Lower leg skin (tissue), 4 donors: ENCODE measurements around the gene DLX2. TPM values are rescaled to one million over a fixed set of nuclear protein-coding genes. Genes with fewer than 3 reads are reported as not detected.
"Not testable (repeated sequence)": the region's sequence is repeated elsewhere in the genome, so short reads cannot be mapped to it uniquely, and the experiment has no call there.

Experiments
- DNase-seq, 2 donors: peaks; one replicate each; pipeline ENCODE4 v3.0.0-alpha.2; 2019; ENCODE audit warnings: low spot score in 2 of 2
- H3K4me3 ChIP-seq: fragments of 200-600 bp; sonication (generic); 2 replicates; pipeline ENCODE4 v1.5.1; 2017; ENCODE audit warnings: mild to moderate bottlenecking, low read depth; ENCODE audit not compliant: poor library complexity, severe bottlenecking
- CTCF ChIP-seq, 3 donors: fragments of 450-650 bp; IDR thresholded peaks; one replicate each; pipeline ENCODE4 v1.5.1; 2016; ENCODE audit warnings: antibody characterized with exemption in 3 of 3, mild to moderate bottlenecking in 3 of 3, moderate library complexity in 2 of 3
- POLR2A ChIP-seq, 2 donors: fragments of 450-650 bp; IDR thresholded peaks; one replicate each; pipeline ENCODE4 v1.6.1; 2016 to 2017; ENCODE audit warnings: antibody characterized with exemption in 2 of 2, mild to moderate bottlenecking in 1 of 2, moderate library complexity in 1 of 2
- WGBS, 2 donors: methylation state at CpG; one replicate each; pipeline ENCODE4 v1.1.5; 2018; 5-methylcytosine and 5-hydroxymethylcytosine counted together
- intact Hi-C: fragments of 100-400 bp; cut with DNase I; formaldehyde crosslinking; loops from one replicate; pipeline ENCODE4 v1.15.0; 2023; ENCODE audit warnings: low total_unique reads
- total RNA-seq, 4 donors: library from RNA; depleted of rRNA; stranded (reverse); fragments of >200 nt; gene quantifications; one replicate each; pipeline ENCODE4 v1.1.0, GENCODE V29; 2016

DLX2 gene
- total RNA-seq, 4 donors from 2014 or later = 0.17 to 0.42 (median 0.19) TPM; not detected in 1

GRCh38 chr2:172074254-172074653 is 28.4 kb downstream of the DLX2 start:
- intact Hi-C loops = loop anchor here (2.0 kb wide), 1 partner anchor 57 kb away; no protein-coding TSS in a partner anchor
- no peak for DNase-seq
- WGBS, 2 donors = 99 to 100% methylated on average over 1 of the region's 1 CpG
- H3K4me3 ChIP-seq = no peak overlapping the region
- TF ChIP-seq POLR2A (IDR thresholded peaks at IDR 0.05) (no peak), CTCF (IDR thresholded peaks at IDR 0.05) (no peak)

- 95 to 98% methylated on average over 4 of the region's 4 CpGs for WGBS, 2 donors
- no peak overlapping the region for H3K4me3 ChIP-seq
- TF ChIP-seq POLR2A (IDR thresholded peaks at IDR 0.05) (no peak), CTCF (IDR thresholded peaks at IDR 0.05) (no peak)
- intact Hi-C loops = no loop called here
- no peak for DNase-seq
These were observed 29.2 kb downstream of the DLX2 start for GRCh38 chr2:172073518-172073917.

- 97 to 99% methylated on average over 2 of the region's 2 CpGs for WGBS, 2 donors
- no peak overlapping the region for H3K4me3 ChIP-seq
- intact Hi-C loops = no loop called here
- no peak for DNase-seq
- TF ChIP-seq CTCF (IDR thresholded peaks at IDR 0.05) (no peak), POLR2A (IDR thresholded peaks at IDR 0.05) (no peak)
These were observed 30.0 kb downstream of the DLX2 start for GRCh38 chr2:172072706-172073105.

GRCh38 chr2:172072303-172072702 is 30.4 kb downstream of the DLX2 start:
- H3K4me3 ChIP-seq = no peak overlapping the region
- WGBS, 2 donors = 89 to 97% methylated on average over 3 of the region's 3 CpGs
- no peak for DNase-seq
- intact Hi-C loops = no loop called here
- no peak for TF ChIP-seq POLR2A (IDR thresholded peaks at IDR 0.05)
- TF ChIP-seq CTCF (IDR thresholded peaks at IDR 0.05) = no peak

GRCh38 chr2:172070936-172071335 is 31.8 kb downstream of the DLX2 start:
- intact Hi-C loops = no loop called here
- no peak overlapping the region for H3K4me3 ChIP-seq
- TF ChIP-seq CTCF (IDR thresholded peaks at IDR 0.05) (no peak), POLR2A (IDR thresholded peaks at IDR 0.05) (no peak)
- no peak for DNase-seq
- WGBS, 2 donors = 86 to 97% methylated on average over 1 of the region's 1 CpG

- intact Hi-C loops, H3K4me3 ChIP-seq, DNase-seq: not testable (repeated sequence)
- WGBS, 2 donors = 98% methylated on average over 4 of the region's 4 CpGs
These were observed 34.8 kb downstream of the DLX2 start for GRCh38 chr2:172067905-172068304.
